HL-60/S4 (cell line): Measurements from ENCODE around the gene VPS16.

Experiments used
- in situ Hi-C: fragments of 300-500 bp; cut with MboI; formaldehyde crosslinking; loops from 2 replicates; pipeline ENCODE4 v1.14.3; 2022; ENCODE audit warnings: low sequenced_read_pairs

The VPS16 gene

DNA sequence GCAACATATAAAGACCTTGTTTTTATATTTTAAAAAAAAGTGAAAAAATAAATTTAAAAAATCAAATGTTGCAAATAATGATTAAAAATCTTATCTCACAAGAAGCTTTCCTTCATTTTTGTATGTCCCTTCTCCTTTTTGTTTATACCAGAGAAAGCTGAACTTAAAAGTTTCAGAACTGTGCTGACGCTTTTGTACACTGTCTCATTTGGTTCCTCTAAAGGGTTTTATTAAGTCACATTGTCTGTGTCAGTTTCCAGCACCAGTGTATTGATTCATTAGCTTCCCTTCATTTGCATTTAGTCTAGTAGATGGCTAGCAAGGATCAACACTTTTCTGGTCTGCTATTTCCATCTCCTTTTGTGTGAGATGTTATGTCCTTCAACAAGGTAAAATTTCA is 6.8 kb upstream of the VPS16 start:
- in situ Hi-C loops, result no loop called here

DNA sequence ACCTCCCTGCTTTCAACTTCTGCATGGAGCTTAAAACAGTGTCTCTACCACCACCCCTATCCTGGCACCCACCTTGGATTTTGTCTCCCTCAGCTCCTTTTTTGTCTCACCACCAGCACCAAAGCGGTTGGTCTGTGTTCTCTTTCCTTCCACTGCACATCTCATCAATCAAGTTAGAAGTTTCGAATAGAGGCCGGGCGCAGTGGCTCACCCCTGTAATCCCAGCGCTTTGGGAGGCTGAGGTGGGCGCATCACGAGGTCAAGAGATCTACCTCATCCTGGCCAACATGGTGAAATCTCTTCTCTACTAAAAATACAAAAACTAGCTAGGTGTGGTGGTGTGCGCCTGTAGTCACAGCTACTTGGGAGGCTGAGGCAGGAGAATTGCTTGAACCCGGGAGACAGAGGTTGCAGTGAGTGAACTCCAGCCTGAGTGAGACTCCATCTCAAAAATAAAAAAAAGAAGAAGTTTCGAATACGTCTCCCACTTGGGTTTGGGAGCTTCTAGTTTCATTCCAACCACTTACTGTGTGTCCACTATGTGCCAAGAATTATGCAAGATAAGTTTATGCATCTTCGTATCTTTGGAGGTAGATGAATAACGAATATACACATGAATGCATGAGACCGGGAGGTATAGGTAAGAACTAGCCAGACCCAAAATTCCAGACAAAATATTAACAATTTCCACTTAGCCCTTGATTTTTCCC is 6.0 kb upstream of the VPS16 start:
- in situ Hi-C loops, result no loop called here

DNA sequence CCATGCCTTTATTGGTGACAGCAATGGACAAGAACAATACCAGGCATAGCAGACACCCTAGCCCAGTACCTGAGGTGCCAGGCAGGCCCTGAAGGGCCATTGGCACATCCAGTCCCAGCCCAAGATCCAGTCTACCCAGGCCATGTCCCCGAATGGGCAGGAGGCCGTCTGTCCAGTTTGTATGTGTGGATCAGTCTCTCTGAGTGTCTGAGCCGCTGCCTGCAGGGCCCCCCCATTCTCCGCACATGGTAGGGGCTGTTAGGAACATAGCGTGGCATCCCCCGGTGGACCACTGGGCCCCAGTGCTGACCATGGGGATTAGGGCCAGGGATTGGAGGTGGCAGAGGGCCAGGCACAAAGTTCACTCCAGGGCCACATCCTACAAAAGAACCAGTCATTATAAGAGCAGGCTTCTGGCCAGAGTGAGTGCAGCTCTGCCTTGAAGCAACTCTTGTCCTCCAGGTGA is 5.2 kb upstream of the VPS16 start:
- in situ Hi-C loops, result no loop called here

DNA sequence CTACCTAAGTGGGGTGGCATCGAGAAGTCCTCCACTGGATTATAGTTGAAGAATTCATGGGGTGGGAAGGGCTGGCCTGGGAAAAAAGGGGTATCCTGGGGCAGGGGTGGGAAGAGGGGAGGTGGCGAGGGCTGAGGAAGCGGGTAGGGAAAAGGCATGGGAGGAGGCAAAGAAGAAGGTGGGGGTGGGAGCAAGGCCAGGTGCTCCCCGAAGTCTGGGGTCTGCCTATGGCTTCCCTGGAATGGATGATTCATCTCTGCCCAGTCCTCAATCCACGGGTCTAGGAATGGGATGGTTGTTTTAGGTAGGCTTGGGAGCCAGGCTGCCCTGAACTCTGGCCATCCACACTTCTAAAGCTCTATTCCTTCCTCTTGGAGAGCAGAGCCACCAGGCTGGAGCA is 4.5 kb upstream of the VPS16 start:
- in situ Hi-C loops, result no loop called here

DNA sequence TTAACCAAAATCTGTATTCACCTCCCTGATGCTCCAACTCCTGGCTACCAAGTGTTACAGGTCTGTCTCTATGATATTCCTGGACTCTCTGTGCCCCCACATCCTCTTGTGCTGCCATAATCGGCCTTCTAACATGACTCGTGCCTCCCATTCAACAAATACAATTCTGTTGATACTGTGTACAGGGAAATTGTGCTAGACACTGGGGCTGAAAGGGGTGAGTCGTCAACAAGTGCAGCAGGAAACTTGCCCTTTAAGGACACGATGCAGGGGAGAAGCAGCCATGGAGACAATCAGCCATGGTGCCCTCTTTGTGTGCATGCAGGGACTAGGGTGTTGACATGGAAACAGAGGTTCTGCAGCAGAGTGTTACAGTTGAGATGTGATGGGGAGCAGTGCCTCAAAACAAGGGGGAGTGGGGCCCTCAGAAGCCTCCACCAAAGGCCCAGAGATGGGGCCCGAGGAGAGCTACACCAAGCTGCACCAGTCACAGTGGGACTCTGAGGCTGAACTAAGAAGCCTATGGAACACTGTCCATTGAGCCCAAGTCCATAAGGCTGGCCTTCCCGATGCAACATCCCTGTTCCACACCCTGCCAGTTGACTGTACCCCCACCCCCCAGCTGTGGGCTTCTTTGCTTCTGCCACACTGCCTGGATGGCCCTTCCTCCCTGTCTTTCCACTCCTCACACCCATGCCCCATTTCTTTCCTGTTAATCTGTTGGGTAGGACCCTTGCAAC is 3.2 kb upstream of the VPS16 start:
- in situ Hi-C loops, result no loop called here

DNA sequence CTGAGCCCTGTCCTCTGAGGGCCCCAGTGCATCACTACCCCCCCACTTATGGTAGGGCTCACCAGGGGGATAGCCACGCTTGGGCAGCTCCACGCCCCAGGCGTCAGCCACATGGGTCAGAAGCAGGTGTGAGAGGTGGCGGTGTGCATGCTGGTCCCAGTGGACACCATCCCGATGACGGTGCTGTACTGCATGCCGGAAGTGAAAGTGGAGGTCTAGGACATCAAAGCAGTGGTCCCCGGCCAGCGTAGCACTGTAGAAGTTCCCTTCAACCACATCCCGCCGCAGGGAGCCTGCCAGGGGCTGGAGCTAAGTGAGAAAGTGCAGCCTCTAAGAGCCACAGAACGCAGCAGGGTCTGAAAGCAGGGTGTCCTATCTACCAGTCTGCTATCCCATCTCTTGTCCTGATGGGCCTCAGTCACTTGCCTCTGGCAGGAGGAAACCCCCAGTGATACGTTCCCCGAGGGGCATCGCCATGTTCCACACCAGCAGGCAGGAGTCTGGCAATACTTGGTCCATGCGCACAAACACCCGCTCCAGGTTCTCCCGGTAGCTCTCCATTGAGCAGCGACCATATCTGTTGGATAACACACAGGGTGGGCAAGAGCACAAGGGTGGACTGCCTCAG is 2.3 kb upstream of the VPS16 start:
- in situ Hi-C loops, result no loop called here

DNA sequence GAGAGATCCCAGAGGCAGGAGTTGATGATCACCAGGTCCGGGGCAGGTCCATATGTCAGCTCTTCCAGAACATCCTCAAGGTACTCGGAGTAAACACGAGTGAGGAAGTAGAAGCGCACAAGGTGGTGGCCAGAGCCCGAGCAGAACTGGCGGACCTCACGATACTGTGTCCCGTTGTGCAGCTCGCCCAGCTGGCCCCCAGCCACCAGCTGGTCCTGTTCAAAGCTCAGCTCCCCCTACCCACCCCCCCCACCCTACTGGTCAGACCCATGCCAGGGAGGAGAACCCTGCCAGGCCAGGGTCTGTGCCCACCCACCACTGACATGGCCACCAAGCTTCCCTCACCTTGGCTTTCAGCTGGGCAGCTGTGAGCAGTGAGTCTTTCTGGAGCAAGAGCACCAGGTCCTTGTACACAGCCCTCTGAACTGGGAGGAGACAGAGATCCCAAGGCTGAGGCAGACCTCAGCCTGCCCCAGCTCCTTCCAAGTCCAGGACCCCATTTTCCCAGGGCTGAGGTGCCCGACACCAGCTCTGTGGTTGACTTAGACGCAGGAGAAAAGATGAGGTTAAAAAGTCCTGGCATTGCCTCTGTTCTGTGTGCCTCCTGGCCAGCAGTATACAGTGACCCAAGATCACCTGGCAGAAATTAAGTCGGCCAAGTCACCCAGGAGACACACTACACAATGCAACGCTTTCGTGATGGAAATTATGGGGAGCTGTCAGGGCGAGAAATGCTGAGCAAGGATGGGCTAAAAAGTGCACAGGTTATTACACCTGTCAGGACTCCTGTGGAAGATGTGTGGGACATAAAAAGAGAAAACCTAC is 1.5 kb upstream of the VPS16 start:
- in situ Hi-C loops, result no loop called here

DNA sequence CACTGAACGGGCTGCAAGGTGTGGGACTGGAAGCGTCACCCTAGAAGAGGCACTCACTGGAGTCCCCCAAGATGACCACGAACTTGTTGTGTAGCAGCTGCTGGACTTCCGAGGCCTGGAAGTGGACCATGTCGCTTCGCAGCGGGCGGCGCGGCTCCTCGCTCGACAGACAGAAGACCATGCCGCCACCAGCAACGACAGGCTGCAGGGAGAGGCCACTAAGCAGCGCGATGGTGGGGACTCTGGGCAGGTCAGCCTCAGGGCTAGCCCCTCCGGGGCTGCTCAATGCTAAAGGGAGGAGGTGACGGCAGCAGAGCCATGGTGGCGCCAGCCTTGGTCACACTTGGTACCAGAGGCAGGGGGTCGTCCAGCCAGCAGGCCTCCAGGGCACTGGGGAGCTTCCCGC is 810 bp upstream of the VPS16 start:
- in situ Hi-C loops, result no loop called here

DNA sequence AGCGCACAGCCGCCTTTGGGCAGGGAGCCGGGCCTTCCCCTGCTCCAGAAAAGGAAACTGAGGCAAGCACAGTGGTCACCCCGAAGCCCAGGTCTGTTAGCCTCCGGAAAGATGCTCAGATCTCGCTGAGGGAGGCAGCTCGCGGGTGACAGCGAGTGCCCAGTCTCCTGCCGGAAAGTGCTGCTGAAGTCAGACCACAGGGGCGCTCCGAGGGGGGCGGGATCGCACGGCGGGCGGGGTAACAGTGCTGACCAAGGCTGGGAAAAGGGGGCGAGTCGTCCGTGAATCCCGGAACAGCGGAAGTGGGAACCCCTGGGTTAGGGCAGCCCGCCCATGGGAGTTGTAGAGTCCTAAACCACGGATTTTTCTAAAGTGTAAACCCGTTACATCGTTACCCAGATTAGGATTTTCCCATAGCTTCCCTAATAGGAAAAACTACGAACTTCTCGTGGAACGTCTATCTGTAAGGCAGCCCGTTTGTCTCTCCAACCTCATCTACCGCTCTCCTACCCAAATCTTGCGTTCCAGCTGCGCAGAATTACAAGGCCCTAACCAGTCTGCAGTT is 504 bp downstream of the VPS16 start:
- in situ Hi-C loops, result no loop called here

DNA sequence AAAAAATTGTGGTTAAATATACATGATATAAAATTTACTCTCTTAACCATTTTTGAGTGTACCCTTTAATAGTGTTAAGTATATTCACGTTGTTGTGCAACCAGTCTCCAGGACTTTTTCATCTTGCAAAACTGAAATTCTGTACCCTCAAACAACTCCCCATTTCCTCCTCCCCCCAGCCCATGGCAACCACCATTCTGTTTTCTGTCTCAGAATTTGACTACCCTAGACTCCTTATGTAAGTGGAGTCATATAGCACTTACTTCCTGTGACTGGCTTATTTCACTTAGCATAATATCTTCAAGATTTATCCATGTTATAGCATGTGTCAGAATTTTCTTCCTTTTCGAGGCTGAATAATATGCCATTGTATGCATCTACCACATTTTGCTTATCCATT is 5.1 kb downstream of the VPS16 start:
- in situ Hi-C loops, result no loop called here

DNA sequence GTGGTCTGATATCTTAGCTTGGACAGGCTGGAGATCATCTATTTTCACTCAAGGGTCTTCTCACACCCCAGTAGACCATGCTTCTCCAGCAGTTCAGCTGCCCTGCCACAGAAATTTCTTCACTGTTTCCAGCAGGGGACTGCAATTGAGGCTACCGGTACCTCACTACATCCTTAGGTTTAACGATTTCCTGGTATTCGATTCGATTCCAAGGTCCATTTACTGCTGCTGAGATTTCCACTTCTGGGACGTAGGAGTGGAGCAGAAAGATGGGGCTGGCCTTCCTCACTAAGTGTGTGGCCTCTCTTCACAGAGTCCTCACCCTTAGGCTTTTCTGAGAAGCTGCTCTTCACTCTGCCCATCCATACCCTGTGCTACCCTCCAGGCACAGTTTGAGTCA is 6.2 kb downstream of the VPS16 start:
- in situ Hi-C loops, result no loop called here

DNA sequence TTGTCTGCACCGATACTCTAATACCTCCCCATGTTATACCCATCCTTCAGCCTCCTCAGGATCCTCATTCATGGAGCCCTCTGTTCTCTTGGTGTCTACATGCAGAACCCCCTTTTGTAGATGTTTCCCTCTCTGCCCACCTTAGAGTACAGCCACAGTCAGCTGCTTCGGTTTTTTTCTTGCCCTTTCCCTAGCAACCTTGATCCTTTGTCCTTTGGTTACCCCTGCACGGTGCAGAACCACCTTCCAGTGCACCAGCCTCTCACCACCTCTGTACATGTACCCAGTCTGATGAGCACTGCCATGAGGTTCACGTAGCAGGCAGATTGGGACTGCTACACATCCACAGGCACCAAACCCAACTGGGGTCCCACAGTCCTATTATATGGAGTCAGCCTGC is 7.3 kb downstream of the VPS16 start:
- in situ Hi-C loops, result no loop called here

DNA sequence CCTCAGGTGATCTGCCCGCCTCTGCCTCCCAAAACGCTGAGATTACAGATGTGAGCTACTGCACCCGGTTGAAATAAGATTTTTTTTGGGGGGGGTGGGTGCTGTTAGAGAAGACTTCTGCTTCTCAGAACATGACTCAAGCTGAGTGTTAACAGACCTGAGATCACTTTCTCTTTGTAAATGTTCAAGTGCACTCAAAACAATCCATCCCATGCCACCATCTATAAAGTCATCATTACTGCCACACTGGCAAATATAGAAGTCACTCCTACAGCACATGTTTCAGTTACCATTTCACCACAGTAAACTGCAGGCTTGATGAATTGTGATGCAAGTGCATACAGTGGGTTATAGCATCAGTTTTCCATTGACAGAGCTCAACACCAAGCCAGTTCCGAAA is 9.0 kb downstream of the VPS16 start:
- in situ Hi-C loops, result no loop called here

DNA sequence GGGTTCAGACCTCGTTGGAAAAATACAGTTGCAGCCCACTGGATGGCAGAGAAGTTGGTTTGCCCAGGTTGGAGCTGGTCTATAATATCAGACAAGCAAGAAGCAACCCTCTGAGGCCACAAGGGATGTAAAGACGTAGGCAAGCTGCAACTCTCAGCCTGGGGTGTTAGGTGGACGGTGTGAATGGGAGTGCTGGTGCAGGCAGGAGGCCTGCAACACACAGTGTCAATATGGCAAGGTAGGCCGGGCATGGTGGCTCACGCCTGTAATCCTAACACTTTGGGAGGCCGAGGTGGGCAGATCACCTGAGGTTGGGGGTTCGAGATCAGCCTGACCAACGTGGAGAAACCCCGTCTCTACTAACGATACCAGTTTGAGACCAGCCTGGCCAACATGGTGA is 10.5 kb downstream of the VPS16 start:
- in situ Hi-C loops, result no loop called here

DNA sequence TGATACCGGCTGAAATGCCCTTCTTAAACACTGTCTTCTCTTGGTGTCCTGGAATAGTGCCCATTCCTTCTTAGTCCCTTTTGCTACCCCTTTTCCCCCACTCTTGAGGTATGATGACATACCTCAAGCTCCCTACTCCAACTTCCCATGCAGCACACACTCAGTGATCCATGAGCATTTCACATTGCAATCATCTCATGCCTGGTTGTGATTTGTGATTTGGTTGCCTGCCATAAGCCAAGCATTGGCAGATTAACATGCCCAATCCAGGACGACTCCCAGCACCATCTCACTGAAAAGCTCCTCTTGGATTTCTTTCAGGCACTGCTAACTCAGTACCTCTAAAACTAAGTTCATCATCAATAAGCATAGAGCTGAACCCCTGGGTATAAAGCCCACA is 18.0 kb downstream of the VPS16 start:
- in situ Hi-C loops, result no loop called here

DNA sequence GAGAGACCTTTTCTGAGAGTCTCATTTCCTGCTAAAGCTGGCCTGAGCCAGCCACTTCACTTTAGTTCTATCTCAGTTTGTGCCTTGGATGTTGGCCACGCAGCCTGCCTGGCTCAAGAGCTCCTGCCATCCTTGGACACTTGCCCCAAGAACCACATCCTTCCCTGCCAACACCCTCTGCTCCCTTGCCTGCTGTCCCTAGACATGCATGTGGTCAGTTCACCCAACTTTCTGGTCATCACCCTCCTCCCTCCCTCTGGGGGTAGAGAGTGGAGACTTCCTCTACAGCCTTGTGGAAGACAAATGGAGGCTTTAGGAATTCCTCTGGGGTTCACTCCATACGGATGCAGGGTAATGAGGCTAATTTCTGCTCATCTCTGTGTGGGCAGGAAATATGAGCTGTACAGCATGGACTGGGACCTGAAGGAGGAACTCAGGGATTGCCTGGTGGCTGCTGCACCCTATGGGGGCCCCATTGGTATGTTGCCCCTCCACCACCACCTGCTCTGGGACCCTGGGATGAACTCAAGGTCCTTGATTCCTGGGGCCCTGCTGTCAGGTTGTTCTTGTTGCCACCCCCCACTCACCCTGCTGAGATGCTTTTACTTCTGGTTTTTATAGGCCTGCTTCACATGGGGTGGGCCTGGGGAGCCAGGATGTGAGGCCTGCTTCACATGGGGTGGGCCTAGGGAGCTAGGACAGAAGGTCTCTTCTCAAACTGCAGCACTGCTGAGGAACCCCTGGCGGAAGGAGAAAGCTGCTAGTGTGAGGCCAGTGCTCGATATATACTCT is 19.0 kb downstream of the VPS16 start:
- in situ Hi-C loops, result no loop called here

DNA sequence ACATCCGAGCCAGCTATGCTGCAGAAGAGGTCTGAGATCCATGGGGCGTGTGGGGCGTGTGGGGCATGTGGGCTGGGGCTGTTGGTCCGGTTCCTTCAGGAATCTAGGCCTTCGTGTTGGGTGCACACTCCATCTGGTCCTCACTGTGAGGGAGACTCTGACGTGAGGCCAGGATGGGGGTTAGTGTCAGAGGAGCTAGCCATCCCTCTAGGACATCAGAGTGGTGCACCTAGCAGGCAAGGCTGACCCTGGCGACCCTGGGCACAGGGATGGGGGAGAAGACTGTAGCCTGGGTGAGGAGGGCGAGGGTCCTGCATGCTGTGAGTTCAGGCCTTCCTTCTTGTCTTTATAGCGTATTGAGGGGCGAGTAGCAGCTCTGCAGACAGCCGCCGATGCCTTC is 24.1 kb downstream of the VPS16 start:
- in situ Hi-C loops, result no loop called here

DNA sequence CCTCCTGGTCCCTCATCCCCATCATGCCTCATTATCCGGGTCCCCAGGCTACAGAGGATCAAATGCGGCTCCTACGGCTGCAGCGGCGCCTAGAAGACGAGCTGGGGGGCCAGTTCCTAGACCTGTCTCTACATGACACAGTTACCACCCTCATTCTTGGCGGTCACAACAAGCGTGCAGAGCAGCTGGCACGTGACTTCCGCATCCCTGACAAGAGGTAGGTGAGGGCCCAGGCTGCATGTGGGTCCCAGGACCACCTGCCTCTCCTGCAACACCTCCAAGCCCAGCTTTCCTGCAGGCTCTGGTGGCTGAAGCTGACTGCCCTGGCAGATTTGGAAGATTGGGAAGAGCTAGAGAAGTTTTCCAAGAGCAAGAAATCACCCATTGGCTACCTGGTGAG is 24.6 kb downstream of the VPS16 start:
- in situ Hi-C loops, result no loop called here

DNA sequence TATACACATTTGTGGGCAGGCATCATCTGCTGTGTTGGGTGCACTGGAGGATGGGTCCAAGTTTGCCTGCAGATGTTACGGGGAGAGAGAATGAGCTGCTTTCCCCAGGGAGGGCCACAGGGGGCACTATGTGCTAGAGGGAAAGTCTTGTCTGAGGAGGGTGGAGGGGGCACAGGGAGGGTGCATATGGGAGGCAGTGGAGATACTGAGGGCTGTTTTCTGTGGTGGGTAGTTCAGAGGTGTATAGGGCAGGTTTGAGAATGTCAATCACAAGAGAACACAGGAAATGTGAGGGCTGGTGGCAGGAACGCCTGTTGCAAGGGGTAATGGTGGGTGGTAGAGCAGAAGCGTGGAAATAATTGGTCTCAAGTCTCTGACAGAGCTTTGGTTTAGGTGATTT is 25.1 kb downstream of the VPS16 start:
- in situ Hi-C loops, result no loop called here

DNA sequence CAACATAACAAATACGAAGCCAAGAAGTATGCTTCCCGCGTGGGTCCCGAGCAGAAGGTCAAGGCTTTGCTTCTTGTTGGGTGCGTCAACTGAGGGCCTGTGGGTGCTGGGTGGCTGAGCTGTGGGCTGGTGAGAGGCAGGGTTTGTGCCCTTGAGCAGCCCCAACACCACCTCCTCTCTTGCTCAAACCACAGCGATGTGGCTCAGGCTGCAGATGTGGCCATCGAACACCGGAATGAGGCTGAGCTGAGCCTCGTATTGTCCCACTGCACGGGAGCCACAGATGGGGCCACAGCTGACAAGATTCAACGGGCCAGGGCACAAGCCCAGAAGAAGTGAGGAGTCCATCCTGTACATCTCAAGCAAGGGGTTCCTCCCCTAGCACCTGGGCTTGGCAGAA is 25.7 kb downstream of the VPS16 start:
- in situ Hi-C loops, result no loop called here
